Hippocampal formation (tissue), 2 donors: ENCODE results near the gene DPM2.

Source experiments
- DNase-seq, 2 donors: peaks; one replicate each; lab custom pipeline; 2025; lab: John Stamatoyannopoulos, UW

Gene DPM2

DNA sequence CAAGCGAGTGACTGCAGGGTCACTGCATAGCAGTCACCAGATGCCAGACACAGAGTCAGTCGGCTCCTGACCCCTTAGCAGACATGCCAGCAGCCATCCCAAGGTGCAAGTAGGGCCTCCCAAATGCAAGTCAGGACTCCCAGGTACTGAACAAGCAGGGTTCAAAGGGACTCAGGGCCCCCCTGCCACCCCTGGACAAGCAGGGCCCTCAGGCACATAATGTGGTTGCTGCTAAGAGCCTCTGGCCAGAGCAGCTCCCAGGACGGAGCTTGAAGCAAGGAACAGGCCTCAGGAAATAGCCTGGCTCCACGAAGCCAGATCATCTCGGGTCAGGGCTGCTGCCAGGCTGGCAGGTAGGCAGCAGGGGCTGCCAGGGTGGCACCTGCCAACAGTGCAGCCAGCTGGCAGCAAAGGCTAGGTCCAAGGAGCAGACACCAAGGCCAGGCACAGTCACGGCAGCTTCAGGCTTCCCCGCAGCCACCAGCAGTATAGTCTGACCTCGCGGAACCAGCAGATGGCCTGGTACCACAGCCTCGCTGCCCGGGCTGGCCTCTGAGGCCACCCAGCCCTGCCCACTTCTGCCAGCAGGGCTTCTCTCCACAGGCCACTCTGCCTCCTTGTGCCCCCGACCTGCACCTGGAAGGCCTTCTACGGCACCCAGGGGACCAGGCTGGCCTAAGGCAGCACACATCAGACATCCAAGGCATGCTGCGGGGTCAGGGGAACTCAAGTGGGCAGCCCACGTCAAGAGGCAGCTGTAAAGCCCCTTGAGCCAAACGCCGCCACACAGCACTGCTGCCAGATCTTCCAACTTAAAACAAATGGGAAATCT lies 35.7 kb upstream of the DPM2 start:
- DNase-seq, result peak in 1 of 2 donors; percentile 50

DNA sequence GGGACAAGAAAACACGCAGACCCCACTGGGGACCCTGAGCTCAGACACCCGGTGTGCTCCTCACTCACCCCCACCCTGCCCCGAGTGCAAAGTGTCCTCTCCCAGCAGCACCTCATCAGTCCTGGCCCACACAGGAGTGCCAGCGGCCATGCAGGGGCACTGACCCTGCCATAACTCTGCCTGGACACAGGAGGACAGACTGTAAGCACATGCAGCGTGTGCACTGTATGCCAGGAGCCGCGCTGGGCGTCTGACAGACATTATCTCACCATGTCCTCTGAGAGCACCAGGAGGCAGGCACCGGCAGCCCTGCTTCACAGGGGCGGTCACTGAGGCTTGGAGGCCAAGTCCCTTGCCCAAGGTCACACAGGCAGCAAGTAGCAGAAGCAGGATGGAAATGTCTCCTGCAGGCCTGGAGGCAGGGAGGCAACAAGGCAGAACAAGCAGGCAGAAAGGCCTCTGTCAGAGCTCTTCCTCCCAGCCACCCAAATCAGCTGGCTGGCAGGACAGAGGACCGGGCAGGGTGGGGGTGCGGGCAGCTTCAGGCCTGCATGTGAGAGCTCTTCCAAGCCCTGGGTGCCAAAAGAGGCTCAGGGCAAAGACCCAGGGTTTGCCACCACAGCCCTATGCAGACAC lies 34.7 kb upstream of the DPM2 start:
- peak in 1 of 2 donors; percentile 79 for DNase-seq

DNA sequence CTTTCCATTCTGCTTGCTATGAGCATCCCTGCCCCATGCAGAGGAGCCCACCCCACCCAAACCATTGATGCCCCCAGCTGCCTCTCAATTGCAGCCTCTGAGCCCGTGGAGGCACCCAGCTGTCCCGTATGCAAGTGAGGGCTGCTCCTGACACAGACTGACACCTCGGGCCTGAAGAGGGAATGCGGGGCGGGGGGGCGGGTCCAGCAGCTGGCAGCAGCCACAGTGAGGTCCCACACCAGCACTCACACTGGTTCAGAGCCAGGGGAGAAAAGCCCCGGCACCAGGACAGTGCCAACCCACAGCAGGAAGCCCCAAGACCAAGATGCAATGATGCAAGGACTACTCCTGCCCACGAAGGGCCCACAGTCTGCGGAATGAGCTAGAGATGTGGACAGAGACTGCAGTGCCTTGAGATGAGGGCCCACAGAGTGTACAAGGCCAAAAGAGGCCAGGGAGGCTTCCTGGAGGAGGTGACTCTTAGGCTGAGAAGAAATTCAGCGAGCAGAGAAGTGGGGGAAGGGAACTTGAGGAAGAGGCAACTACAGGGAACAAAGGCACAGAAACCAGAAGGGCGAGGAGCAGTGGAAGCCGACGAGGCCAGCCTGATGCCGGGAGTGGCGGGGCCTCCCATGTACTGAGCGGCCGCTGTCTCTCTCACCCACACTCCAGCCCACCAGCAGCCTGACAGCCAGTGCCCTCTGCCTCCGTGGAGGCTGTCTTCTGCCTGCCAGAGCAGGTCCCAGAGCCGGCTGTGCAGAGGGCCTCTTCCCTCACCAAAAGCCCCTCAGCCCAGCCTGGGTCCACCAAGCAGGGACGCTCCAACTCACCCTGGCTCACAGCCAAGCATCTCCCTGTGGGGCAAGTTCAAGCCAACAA lies 33.9 kb upstream of the DPM2 start:
- DNase-seq, result peak; percentile 87

DNA sequence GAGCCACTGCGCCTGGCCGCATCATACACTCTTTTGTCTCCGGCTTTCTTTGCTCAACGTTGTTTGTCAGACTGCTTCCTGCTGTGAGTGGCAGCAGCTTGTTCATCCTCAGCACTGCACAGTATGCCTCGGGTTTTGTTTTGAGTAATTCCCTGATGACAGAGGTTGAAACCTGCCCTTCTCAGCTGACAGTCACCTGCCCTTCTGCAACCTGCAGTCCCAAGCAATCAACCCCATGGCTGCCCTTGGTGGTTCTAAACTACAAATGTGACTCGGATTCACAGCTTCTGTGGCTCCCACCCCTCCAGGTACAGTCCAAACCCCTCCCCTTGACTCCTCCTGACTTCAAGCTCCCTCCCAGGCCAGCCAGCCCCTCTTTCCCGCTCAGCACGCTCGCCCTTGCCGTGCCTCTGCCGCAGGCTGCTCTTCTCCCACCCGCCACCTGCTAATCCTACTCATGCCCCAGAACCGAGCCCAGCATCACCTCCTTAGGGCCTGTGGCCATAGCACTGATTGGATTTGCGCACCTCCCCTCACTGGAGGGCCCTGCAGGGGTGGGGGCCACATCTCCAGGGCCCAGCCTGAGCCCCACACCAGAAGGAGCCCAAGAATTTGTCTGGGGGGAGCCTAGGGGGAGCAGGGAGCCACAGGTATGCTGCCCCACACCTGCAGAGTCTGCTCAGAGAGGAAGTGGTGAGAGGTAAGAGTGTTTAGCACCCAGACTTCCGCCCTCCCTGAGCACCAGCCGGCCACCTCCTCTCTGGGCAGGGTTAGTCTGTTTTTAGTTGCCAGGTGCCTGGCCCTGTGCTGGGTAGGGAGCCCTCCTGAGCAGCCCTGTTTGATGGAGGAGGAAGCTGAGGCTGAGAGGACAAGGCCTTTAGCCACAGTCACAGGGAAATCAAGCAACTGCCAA lies 33.0 kb upstream of the DPM2 start:
- DNase-seq, result no peak

DNA sequence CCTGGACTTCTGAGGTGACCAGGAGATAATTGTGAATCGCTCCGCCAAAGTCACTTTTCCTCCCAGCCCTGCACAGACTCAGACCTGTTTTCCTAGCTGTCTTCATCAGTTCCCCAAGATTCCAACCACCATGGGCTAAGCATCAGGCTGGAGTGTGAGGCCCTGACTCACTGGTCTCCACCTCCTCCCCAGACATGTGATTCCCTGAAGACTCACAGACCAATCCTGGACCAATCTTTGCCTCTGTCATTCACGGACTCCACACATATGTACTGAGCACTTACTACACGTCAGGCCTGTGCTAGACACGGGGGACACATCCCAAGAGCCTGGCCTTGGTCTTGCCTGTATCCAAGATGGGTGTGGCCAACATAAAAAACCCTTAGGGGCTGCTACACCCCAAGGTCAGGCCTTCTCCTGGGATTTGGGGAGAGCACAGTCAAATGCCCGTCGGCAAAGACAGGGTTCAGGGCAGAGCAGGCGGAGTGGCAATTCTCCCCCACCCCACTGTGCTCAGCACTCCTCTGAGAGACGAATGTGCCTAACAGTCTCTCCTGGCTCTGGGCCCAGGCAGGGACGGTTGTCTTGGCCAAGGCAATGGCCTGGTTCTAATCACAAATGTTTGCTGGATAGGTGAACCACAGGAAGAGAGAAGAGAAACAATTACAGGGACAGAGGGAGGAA lies 31.2 kb upstream of the DPM2 start:
- peak in 1 of 2 donors; percentile 67 for DNase-seq

DNA sequence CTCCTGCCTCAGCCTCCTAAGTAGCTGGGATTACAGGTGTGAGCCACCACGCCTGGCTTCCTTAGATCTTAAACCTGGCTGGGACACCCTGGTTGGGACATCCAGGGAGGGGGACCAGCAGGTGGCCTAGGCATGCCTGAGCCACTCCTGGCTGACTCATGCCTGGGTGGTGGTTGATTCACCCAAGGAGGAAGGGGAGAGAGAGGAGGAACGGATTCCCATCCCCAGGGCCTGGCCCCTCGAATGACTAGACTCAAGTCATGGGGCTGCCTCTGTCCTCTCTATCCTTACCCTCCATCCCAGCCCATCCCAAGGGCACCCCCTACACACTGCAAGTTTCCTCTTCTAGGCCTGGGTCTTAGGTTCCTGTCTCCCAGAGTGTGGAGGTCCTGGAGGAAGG lies 30.4 kb upstream of the DPM2 start:
- DNase-seq, result no peak

DNA sequence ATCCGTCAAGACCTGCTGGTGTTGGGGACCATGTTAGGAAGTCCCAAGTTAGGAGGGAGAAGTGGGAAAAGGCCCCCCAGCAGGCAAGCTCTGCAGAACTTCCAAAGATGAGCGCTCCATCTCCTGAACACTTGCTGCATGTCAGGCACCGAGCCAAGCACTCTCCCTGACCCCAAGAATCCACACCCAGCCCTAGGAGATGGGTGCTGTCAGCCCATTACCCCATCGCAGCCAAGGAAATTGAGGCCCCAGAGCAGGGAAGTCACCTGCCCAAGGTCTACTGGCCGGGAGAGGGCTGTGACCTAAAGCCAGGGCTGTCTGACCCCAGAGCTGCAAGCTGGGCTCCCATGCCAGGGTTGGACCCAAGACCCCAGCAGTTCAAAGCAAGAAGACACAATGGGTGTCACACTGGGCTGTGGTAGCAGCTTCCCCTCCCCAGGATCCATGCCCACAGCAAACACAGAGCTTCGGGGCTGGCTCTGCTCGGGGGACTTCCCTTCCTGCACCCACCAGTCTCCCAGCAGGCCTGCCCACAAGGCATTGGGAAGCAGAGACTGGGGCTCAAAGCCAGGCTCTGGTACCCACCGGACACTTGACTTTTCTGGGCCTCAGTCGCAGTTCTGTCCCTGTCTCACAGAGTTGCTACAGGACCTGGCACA lies 29.6 kb upstream of the DPM2 start:
- no peak for DNase-seq

DNA sequence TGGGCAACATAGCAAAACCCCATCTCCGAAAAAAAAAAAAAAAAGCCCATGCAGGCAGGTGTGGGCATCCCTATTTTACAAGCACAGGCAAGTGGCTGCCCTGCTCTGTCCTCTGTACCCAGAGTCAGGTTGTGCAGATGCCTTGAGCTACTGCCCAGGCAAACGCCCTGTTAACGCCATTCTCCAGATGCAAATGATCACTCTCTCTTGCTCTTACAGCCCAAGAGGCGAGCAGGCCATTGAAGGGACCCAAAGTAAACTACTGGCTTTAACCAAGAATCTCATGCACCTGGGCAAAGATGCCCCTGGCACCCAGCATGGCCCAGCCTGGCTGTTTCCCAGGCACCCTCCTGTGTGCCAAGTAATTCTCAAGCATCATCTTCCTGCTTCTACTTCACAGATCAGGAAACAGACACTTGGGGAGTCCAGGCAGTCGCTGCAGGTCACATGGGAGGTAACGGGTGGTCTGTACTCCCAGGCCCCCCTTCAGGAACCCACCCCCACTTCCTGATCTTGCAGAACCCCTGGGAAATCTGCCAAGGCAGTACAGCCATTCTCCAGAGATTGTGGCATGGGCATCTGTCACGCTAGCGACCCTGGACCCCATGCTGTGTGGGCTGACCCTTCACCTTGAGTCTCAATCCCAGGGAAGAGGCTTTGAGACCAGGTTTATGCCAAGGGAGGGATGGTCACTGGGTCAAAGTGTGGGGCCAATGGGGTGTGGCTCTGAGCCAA lies 28.9 kb upstream of the DPM2 start:
- no peak for DNase-seq

DNA sequence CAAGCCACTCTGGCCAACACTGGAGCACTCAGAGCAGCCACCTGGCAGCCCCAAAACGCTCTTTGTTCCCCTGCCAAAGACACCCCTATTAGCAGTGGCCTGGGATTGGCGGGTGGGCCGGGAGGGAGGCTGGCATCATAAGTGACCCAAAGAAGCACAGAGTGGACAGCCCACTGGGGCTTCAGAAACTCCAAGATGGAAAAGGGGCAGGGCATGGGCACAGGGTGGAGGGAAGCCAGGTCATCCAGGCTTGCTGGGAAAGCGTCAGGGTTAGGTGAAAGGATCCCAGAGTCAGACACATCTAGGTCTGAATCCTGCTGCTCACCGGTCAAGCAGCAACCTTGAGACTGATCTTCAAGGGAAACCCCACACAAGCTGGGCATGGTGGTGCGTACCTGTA lies 28.3 kb upstream of the DPM2 start:
- no peak for DNase-seq

DNA sequence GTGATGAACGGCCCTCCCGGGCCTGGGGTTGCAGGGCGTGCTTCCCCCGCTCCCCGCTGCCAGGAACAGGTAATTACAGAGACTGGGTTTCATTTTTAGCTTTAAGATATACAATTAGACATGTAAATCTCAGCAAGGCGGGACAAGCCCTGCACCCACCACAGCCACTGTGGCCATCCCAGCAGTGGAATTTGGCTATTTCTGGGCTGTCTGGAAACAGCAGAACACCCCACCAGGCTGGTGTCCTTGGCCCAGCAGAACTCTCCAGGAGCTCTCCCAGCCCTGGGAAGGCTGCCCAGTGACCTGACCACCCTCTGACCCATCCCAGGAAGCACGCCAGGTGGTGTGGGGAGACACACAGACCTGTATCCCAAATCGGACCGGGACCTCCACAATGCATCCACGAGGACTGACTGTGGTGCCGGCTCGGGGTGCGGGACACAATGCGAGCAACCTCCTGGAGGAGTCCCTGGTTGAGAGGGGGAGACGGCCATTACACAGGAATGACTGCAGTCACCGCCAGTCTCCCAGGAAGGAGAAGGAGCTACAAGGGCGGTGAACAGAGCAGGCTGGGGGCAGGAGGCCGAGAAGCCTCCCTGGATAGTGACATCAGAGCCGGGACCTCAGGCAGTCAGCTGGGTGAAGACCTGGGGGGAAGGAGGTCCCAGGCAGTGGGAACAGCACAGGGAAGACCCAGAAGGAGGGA lies 25.9 kb upstream of the DPM2 start:
- DNase-seq, result no peak

DNA sequence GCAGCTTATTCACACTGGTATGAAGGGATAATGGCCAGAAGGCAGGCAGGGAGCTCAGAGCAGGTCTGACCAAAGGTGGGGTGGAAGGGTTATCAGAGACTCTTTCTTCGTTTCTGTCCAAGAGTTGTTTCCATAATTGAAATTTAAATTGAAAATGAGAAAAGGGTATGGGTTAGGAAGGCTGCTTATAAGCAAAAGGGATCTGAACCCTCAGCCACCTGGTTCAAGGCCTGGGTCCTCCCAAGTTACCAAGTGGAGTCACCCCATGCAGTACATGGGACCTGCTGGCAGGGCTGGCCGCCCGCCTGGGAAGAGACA lies 25.3 kb upstream of the DPM2 start:
- DNase-seq, result no peak

DNA sequence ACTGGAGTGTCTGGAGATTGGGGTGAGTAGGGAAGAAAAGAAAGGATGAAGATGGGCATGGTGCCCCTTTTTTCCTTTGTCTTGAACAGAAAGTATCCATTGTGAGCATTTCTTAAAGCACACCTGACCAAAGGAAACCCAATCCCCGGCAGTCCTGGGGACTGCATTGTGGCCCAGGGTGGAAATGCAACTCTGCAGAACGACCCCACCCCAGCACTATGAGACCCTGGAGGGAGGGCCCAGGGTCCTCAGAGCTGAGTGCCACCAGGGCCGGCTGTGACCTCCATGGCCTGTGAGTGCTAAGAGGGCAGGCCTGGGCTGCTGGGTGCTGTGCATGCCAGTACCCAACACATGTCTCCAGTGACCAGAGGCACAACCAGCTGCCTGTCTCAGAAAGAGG lies 24.6 kb upstream of the DPM2 start:
- DNase-seq, result no peak

DNA sequence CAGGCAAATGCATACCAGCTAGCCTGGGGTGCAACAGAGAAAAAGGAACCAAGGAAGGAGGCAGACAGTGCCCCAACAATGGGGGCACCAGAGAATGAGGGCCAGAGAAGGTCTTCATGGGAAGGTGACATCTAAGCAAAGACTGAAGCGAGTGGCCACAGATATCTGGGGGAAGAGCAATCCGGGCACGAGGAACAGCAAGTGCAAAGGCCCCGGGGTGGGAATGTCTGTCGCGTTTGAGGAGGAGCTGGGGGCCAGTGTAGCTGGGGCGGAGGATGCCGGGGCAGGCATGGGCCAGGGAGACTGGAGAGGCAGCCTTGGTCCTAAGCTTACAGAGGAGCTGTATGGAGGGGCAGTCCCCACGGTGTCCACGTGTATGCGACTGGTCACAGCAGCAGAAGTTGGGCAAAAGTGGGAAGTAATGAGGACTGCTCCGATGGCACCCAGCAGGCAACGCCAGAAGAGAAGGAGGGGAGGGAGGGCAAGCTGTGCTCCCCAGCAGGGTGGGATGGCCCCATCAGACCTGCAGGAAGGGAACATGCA lies 24.0 kb upstream of the DPM2 start:
- no peak for DNase-seq

DNA sequence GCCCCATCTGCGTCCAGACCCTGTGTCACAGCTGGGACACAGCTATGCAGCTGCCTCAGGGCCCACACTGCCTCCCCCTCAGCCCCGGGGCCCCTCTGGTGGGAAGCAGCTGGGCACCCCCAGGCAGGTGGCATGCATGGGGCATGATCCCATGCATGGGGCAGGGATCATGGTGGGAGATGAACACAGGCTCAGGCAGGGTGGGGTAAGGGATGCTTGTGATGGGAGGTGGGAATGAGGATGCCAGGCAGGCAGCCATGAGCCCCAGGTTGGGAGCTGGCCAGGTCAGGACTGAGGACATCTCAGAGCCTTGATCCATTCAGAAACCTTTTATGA lies 23.5 kb upstream of the DPM2 start:
- DNase-seq, result no peak

DNA sequence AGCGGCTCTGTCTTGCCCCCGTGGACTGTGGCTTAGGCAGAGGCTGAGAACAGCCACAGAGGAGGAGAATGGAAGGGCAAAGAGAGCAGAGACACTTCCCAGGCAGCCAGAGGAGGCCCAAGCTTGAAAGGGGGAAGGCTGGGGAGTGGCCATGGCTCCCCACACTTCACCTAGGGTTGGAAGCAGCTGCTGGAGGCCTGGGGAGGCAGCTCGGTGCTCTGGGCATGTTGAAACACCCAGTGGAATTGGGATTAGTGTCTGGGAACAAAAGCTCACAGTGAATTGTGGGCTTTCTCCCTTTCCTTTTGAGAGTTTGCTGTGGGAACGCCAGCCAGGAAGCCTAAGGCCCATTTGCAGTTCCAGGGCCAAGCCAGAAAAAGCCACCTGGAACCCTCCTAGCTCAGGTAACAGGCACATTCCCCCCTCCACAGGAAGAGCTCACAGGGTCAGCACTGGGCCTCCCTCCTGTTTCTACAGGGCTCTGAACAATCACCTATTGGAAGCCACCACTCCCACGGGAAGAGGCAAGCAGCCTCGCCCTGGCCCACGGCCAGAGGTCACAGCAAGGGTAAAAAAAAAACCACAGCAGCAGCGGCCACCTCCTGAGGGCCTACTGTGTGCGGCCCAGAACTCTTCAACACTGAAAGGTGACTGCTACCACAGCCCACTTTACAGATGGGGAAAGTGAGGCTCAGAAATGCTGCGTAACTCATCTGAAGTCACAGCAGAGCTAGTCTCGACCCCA lies 22.9 kb upstream of the DPM2 start:
- no peak for DNase-seq

DNA sequence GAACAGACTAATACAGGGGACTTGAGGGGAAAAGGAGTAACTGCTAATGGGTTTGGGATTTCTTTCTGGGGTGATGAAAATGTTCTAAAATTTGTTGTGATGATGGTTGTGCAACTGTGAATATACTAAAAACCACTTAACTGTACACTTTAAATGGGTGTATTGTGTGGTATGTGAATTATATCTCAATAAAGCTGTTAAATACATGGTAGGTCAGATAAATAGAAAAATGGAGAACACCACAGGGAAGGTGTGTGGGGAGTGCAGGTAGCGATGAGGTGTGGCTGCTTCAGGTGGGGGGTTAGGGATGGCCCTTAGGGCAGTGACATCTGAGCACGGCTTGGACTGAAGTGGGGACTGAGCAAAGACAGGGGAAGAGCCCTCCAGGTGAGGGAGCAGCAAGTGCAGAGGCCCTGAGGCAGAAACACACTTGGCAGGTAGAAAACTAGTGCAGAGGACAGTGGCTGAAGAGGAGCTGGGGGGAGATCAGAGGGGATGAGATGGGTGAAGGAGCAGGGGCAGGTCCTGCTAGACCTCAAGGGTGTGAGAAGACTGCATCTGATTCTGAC lies 22.3 kb upstream of the DPM2 start:
- no peak for DNase-seq

DNA sequence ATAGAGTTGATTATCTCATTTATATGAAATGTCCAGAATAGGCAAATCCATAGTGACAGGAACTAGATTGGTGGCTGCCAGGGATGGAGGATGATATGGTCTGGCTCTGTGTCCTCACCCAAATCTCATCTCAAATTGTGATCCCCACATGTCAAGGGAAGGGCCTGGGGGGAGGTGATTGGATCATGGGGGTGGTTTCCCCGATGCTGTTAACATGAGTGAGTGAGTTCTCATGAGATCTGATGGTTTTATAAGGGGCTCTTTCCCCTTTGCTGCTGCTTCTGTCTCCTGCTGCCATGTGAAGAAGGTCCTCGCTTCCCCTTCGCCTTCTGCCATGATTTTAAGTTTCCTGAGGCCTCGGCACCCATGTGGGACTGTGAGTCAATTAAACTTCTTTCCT lies 21.7 kb upstream of the DPM2 start:
- no peak for DNase-seq

DNA sequence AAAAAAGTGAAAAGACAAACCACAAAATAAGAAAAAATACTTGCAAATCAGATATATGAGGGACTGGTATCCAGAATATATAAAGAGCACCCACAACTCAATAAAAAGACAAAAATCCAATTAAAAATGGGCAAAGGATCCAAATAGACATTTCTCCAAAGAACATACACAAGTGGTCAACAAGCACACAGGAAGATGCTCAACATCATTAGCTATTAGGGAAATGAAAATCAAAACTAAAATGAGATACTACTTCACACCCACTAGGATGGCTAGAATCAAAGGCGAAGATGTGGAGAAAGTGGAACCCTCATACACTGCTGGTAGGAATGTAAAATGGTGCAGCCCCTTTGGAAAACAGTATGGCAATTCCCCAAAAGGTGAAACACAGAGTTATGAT lies 21.1 kb upstream of the DPM2 start:
- no peak for DNase-seq
